KMS-11 (cell line): Measurements from ENCODE around the gene CELF2.

Experiments
- H2AFZ ChIP-seq: fragments of 200-600 bp; sonication (generic); 2 replicates; pipeline ENCODE4 v1.6.1; 2016; ENCODE audit warnings: antibody characterized with exemption, mixed run types, low read depth
- H3K27ac ChIP-seq: fragments of 200-600 bp; sonication (generic); 2 replicates; pipeline ENCODE4 v1.6.1; 2016; ENCODE audit warnings: mild to moderate bottlenecking, mixed run types
- H3K27me3 ChIP-seq: fragments of 200-600 bp; sonication (generic); 2 replicates; pipeline ENCODE4 v1.6.1; 2017; ENCODE audit warnings: mild to moderate bottlenecking, low read depth, mixed run types, moderate library complexity; ENCODE audit not compliant: insufficient read depth
- H3K36me3 ChIP-seq: fragments of 200-600 bp; sonication (generic); 2 replicates; pipeline ENCODE4 v1.6.1; 2017; ENCODE audit warnings: mild to moderate bottlenecking, mixed run types; ENCODE audit not compliant: insufficient read depth
- H3K4me1 ChIP-seq: fragments of 200-600 bp; sonication (generic); 2 replicates; pipeline ENCODE4 v1.6.1; 2016; ENCODE audit warnings: mild to moderate bottlenecking, low read depth, mixed run types; ENCODE audit not compliant: poor library complexity, severe bottlenecking
- H3K4me2 ChIP-seq: fragments of 200-600 bp; sonication (generic); 2 replicates; pipeline ENCODE4 v1.7.0; 2016; ENCODE audit warnings: mild to moderate bottlenecking, mixed run types
- H3K4me3 ChIP-seq: fragments of 200-600 bp; sonication (generic); IDR thresholded peaks from 2 replicates; pipeline ENCODE4 v1.6.1; 2017; ENCODE audit warnings: low read depth, low read length, mixed read lengths; ENCODE audit not compliant: insufficient read depth
- H3K79me2 ChIP-seq: fragments of 200-600 bp; sonication (generic); 2 replicates; pipeline ENCODE4 v1.6.1; 2016; ENCODE audit warnings: low read depth, mixed run types; ENCODE audit not compliant: insufficient read depth
- H3K9ac ChIP-seq: fragments of 200-600 bp; sonication (generic); 2 replicates; pipeline ENCODE4 v1.6.1; 2016; ENCODE audit warnings: mild to moderate bottlenecking, mixed run types
- H4K20me1 ChIP-seq: fragments of 200-600 bp; sonication (generic); 2 replicates; pipeline ENCODE4 v1.6.1; 2016; ENCODE audit warnings: mild to moderate bottlenecking, mixed run types; ENCODE audit not compliant: insufficient read depth
- CTCF ChIP-seq: fragments of 200-600 bp; sonication (generic); conservative IDR thresholded peaks from 2 replicates; pipeline ENCODE4 v1.6.1; 2017; ENCODE audit warnings: low read depth, mild to moderate bottlenecking, antibody characterized with exemption, low read length, moderate library complexity, mixed read lengths

The CELF2 gene

DNA sequence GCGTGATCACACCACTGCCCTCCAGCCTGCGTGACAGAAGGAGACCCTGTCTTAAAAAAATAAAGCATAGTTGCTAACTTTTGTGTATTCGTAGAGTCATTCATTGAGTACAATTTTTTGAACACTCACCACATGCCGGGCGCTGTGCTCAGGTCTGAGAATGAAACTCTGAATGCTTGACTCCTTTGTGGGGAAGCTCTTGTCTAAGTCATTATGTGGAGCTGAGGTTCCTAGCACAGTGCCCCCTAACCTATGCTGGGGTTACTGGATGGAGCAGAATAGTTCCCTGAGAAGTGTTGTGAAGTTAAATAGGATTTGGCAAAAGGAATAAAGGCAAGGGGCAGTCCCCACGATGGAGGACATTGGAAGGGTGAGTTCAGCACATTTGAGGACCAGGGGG is 123.3 kb downstream of the CELF2 start:
- Histone ChIP-seq H3K79me2 (no peaks in the 10 kb centered on the region), H3K36me3 (no peaks in the 10 kb centered on the region), H2AFZ (no peak overlapping the region), H3K9ac (no peak overlapping the region), H3K4me3 (no peak overlapping the region), H3K4me1 (no peaks in the 10 kb centered on the region), H4K20me1 (no peaks in the 10 kb centered on the region), H3K27ac (no peak overlapping the region), H3K4me2 (no peak overlapping the region), H3K27me3 (no peaks in the 10 kb centered on the region)
- TF ChIP-seq CTCF = no peak

DNA sequence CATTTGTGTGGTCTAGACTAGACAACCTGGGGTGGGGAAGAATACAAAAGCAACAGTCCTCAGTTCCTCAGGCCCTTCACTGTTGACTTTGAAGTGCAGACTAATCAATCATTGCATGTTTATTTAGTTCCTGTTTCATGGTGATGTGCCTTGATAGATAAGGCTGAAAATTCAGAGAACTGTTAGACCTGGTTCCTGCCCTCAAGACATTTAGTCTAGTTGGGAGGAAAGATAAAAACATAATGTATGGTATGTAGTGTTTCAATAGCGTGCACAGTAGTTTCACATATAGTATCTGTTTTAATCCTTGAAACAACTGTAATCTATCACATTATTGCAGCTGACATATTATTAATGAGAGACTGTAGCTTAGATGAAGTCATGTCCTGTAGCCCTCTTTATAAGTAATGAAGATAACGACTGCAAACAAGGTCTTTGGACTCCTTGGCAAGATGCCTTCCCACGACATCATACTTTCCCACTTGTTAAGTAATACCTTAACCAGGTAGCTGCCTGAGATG is 124.0 kb downstream of the CELF2 start:
- no peak overlapping the region for H3K4me3 ChIP-seq
- TF ChIP-seq CTCF = no peak
- H2AFZ ChIP-seq = no peak overlapping the region
- no peak overlapping the region for H3K9ac ChIP-seq
- H3K79me2 ChIP-seq = no peaks in the 10 kb centered on the region
- H3K36me3 ChIP-seq = no peaks in the 10 kb centered on the region
- no peaks in the 10 kb centered on the region for H4K20me1 ChIP-seq
- no peaks in the 10 kb centered on the region for H3K27me3 ChIP-seq
- no peaks in the 10 kb centered on the region for H3K4me1 ChIP-seq
- H3K27ac ChIP-seq = no peak overlapping the region
- no peak overlapping the region for H3K4me2 ChIP-seq

DNA sequence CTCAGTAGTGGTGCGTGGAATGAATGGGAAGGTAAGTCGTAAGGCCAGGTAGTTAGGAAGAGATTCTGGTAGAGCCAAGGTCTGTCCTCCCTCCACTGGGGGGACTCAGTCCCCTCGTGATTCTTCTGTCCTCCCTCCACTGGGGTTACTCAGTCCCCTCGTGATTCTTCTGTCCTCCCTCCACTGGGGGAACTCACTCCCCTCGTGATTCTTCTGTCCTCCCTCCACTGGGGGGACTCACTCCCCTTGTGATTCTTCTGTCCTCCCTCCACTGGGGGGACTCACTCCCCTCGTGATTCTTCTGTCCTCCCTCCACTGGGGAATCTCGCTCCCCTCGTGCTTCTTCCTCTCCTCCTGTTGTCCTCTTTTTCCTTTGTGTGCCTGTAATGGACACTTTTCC is 125.1 kb downstream of the CELF2 start:
- Histone ChIP-seq H3K79me2 (no peaks in the 10 kb centered on the region), H3K27ac (no peak overlapping the region), H3K36me3 (no peaks in the 10 kb centered on the region), H2AFZ (no peak overlapping the region), H3K4me2 (no peak overlapping the region), H3K9ac (no peak overlapping the region), H4K20me1 (no peaks in the 10 kb centered on the region), H3K4me1 (peaks cover 4% of the 10 kb centered on the region), H3K27me3 (no peaks in the 10 kb centered on the region), H3K4me3 (no peak overlapping the region)
- TF ChIP-seq CTCF = no peak

GRCh38 chr10:11143242-11143641 is 125.6 kb downstream of the CELF2 start:
- H3K9ac ChIP-seq = no peak overlapping the region
- H3K4me1 ChIP-seq = peaks cover 6% of the 10 kb centered on the region
- H3K4me2 ChIP-seq = no peak overlapping the region
- no peak overlapping the region for H3K4me3 ChIP-seq
- H3K79me2 ChIP-seq = no peaks in the 10 kb centered on the region
- no peak overlapping the region for H3K27ac ChIP-seq
- H4K20me1 ChIP-seq = no peaks in the 10 kb centered on the region
- no peaks in the 10 kb centered on the region for H3K27me3 ChIP-seq
- no peaks in the 10 kb centered on the region for H3K36me3 ChIP-seq
- H2AFZ ChIP-seq = no peak overlapping the region
- TF ChIP-seq CTCF = no peak
